NCI-H1930 (cell line): ENCODE measurements around the gene GBE1.
"Not testable (repeated sequence)": the region's sequence is repeated elsewhere in the genome, so short reads cannot be mapped to it uniquely, and the experiment has no call there.

Experiments used
- DNase-seq, 2 experiments: peaks; one replicate each; lab custom pipeline; 2025; lab: John Stamatoyannopoulos, UW

Gene GBE1

GRCh38 chr3:81753416-81754027 lies 7.9 kb downstream of the GBE1 start:
- DNase-seq: no peak

DNA sequence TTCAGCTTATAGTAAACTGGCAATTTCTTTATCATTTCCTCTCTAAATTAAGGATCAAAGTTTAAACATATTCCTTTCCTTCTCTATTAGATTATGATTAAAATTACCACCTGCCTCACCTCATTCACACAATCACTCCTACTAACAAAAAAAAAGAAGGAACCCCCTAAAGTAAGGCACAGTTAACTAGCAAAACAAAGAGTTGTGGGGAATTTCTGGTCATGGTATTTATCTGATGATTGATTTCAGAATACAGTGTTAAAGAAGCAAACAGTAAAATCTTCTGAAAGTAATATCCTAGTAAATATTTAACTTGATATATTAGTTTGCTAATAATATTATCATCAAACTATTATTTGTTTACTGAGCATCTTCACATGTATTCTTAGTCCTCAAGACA lies 8.8 kb downstream of the GBE1 start:
- DNase-seq: no peak

DNA sequence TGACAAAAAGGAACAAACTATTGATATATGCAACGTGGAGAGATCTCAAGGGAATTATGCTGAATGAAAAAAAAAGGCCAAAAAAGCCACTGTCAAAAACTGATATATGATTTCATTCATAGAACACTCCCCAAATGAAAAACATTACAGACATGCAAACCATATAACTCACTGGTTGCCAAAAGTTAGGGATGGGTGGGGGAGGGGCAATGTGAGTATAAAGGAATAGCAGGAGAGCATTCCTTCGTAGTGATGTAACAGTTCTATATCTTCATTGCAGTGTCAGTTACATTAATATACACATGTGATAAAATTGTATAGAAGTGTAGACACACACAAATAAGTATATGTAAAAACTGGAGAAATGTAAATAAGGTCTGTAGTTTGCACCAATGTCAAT lies 12.2 kb downstream of the GBE1 start:
- DNase-seq: no peak

GRCh38 chr3:81747280-81747679 lies 14.2 kb downstream of the GBE1 start:
- DNase-seq: not testable (repeated sequence)

DNA sequence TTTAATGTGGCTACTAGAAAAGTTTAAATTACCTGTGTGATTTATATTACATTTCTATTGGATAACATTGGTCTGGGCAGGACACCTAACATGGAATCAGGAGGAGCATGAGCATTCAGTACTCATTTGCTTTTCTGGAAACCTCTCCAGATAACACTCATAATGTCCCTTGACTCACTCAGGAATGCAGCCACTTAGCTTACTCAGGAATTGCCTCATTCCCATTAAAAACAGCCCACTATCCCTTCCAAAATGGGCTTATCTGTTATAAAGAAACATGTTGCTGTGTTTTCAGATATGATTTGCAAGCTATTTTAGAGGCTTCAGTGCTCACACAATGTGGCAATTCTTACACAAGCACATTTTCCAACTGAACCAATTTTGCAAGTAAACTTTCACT lies 17.1 kb downstream of the GBE1 start:
- DNase-seq: no peak

GRCh38 chr3:81743096-81744025 lies 18.1 kb downstream of the GBE1 start:
- DNase-seq: no peak

DNA sequence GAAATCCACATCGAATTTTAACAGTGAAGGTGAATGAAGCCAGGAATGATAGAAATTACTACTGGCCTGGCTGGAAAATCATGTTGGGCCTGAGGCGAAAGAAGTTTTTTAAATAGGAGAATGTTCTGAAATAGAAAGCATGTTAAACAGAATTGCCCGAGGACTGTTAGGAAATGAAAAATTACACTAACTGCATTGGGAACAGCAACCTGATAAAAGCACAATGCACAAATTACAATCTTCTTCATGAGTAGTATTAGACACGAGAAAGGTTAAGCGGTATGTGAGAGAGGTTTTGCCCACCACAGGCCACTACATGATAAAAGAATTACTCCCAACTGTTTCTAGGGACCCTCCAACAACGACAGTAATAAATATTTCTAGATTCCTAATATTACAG lies 18.9 kb downstream of the GBE1 start:
- no peak for DNase-seq

DNA sequence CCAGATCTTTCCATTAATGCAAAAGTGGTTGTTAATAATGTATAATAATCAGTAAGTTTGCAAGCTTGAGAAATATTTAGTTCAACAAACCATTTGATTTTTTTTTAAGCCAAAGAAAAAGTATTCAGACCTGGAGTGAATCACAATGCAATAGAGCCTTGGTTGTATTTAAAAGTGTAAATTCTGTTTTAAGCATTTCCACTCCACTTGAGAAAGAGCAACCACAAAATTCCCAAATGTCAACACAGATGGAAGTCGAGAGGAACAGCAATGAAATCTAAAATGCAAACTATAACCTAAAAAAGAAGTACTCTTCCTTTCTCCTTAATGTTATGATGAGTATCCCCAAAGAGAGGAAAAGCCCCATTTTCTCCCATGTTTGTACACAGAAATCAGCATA lies 20.2 kb downstream of the GBE1 start:
- DNase-seq: no peak

DNA sequence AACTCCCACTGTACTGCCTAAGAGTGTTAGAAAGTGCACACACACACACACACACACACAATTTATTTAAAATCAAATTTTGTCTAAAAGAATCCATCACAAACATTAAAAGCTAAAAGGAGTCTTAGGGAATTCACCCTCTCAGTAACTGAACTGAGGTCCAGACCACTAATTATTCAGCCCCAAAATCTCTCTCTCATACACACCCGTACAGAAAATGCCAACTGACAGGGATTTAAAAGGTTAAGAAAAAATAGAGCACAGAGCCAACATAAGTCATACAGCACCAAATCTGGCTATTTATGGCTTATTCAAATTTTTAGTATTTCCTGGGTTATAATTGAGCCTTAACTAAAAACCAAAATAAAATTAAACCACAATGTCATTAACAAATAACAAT lies 20.7 kb downstream of the GBE1 start:
- no peak for DNase-seq

- no peak for DNase-seq
Observed at GRCh38 chr3:81735334-81735733, 26.1 kb downstream of the GBE1 start.

GRCh38 chr3:81734742-81735141 lies 26.7 kb downstream of the GBE1 start:
- DNase-seq: no peak

GRCh38 chr3:81732642-81733041 lies 28.8 kb downstream of the GBE1 start:
- DNase-seq: no peak

- DNase-seq: no peak
Observed at GRCh38 chr3:81728766-81729544, 32.5 kb downstream of the GBE1 start.

- DNase-seq: no peak
Observed at GRCh38 chr3:81726735-81727134, 34.7 kb downstream of the GBE1 start.

GRCh38 chr3:81726132-81726531 lies 35.3 kb downstream of the GBE1 start:
- DNase-seq: no peak

DNA sequence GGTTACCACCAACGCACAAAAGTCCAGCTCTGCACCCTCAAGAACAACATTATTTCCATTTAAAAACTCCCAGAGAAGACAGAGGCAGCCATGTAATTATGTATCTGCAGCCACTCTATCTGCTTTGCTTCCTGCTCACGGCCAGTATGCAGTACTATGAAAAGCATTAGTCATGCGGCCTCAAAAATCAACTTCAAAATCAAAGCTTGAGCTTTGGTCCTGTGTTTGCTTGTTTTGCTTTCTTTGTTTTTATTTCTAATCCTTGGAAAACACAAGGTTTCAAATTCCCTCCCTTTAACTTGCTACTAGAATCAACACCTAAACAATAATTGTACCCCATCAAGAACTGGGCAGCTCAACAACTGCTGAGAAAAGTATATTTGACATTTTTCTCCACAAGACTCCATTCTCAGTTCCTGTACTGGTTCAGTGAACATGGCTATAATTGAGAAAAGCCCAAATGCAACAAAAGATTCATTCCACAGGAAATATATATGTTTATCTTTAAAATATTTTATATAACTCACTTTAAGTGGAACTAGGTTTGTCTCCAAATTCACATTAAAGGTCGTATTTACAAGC lies 37.6 kb downstream of the GBE1 start:
- DNase-seq: no peak

- DNase-seq: no peak
Observed at GRCh38 chr3:81718311-81718710, 43.1 kb downstream of the GBE1 start.

DNA sequence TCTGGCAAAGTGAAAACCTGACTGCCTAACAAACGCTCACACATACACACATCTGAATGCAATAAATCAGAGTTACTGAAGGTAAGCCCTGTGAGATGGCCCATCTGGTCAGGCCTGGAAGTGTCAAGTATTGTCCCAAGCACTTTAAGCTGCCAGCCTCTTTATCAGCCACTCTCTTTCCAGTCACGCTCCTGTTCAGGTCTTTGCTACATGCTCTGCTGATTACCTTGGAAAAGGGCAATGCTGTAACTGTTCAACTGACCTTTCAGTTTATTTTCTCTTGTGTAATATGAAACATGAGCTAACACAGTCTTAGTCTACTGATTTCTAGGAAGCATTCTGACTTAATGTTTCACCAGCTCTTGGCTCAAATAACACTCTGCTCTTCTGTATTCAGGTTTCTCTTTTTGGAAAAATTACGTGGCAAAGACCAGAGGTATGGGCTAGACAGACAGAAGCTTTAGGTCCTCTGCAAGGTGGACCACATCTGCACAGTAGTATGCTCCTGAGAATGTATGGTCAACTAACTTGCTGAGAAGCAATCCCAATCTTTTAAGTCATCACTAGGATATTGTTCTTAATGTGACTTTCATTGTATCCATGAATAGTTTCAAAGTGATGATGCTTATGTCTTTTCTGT lies 44.5 kb downstream of the GBE1 start:
- DNase-seq: no peak

DNA sequence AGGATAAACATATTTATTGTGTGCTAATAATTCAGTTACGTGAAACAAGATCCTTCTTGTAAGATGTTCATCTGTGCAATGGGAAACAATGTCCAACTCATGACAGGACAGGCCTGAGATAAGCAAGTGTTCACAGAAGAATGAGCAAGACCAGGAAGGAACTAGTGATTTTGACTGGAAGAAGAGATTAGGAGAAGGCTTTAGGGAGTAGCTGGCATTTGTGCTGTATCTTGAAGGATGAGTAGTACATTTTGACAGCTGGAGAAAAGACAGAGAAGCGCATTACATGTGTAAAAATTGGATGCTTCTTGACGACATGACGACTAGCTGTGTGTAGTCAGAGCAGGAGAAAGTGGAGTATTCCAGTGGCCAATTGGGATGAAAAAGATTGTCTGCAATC lies 48.4 kb downstream of the GBE1 start:
- DNase-seq: no peak

GRCh38 chr3:81709606-81710005 lies 51.8 kb downstream of the GBE1 start:
- no peak for DNase-seq

- DNase-seq: no peak
Observed at GRCh38 chr3:81707996-81708395, 53.4 kb downstream of the GBE1 start.

DNA sequence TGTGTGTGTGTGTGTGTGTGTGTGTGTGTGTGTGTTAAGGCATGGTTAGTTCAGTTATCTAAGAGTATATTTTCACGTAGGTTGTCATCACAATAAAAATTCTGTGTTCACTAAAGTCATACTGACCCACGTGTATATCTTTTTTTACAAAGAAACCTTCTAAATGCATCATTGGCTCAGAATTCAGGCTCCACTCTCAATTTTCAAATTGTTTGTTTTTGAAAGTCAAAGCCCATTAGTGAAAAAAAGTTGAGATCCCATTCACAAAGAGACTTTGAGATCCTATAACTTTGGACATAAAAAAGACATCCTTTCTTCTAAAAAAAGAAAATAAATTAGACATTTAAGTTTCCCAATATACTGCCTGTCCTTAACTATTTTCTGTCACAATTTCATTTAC lies 59.3 kb downstream of the GBE1 start:
- DNase-seq: no peak
